GM12892 (cell line): Measurements from ENCODE around the gene HYAL3.

Source experiments
- POLR2A ChIP-seq: IDR thresholded peaks from 2 replicates; pipeline ENCODE4 v1.6.1; 2011; ENCODE audit warnings: low read depth, low read length, control low read depth
- TAF1 ChIP-seq: IDR thresholded peaks from 2 replicates; pipeline ENCODE4 v1.6.1; 2011; ENCODE audit warnings: low read depth, mild to moderate bottlenecking, control low read depth, low read length, borderline replicate concordance

DNA sequence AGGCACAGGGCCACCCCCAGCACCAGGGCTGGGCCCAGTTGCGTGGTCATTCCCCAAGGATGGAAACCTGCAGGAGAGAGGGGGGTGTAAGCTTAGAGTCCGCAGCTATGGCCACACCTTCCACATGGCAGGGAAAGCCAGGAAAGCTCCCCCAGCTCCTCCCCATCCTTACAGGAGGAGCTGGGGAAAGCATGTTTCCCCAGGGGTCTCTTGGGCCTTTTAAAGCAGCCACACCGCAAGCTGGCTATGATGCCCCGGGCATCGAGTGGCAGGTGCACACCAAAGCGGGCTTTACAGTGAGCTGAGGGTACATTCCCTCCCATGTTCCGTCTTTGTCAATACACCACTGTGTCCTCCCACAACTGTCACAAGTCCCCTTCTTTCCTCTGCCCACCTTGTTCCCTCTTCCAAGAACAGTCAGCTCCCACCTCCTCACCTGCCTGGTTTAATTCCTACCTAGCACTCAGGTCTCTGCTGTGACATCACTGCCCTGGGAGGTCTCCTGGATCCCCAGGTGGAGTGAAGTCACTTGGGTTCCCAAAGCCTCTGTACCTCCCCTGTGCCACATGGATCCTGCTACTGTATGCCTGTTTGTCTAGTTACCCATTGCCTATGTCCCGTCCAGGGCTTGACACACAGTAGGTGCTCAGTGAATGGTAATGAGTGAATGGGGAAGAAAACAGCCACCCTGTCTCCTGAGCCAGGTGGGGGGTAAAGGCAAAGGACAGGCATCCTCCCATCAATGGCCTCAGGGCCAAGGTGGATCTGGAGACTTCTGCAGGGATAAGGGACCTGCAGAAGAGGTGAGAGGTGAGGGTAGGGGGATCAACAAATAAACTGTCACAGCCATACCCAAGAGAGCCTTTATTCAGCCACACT is 3.4 kb downstream of the HYAL3 start:
- no peak for TF ChIP-seq POLR2A
- no peak for TF ChIP-seq TAF1
